T47D (cell line): ENCODE measurements around the gene OLIG2.

Experiments used
- DNase-seq, 2 experiments: peaks; one replicate each; pipeline versions ENCODE4 v3.0.0 to v3.0.0-alpha.2; 2011 to 2012; ENCODE audit warnings: low read depth in 1 of 2, low spot score in 1 of 2
- JUND ChIP-seq: IDR thresholded peaks from 2 replicates; pipeline ENCODE4 v1.6.1; 2012; ENCODE audit warnings: low read depth
- in situ Hi-C: cut with HindIII; loops from 2 replicates; pipeline ENCODE4 v1.10.0; 2016; ENCODE audit warnings: low sequenced_read_pairs, low pct_unique_long_range_greater_than_20kb

OLIG2 gene

DNA sequence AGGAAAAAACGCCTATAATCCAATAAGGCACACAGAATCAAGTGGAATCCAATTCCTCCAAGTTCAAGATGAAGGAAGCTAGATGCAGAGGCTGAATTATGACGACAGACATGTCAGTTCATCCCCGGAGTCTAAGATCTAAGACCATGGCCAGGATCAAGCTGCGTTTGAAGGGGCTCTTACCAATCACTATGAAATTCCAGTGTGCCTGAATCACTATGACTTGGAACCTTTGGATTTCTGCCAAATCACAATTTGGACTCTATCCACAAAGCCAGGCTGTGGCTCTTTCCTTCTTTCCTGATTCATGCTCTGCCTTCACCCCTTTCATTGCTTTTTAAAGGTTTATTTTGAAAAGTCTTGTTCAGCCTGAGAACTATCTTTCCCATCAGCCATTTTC, 17.1 kb downstream of the OLIG2 start:
- TF ChIP-seq JUND = no peak
- no peak for DNase-seq
- in situ Hi-C loops = no loop called here

- in situ Hi-C loops = no loop called here
- DNase-seq = no peak
- TF ChIP-seq JUND = no peak
These were observed 20.7 kb downstream of the OLIG2 start for GRCh38 chr21:33046455-33046854.

DNA sequence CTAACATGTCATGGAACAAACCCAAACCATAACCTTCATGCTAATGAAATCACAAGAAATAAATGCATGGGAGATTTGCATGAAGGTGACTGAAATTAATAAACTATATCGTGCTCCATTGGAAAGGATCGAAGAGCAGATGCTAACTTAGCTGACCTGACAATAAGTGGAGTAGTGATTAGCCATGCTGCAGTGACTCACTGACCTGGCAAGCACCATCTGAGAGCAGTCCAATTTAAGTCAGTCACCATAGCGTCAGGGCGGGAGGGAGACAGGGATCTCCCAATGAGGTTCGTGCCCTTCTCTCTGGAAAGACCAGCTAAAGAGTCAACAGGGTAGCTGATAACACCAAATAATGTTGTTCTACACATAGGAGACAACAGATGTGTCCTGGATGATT, 21.5 kb downstream of the OLIG2 start:
- no peak for DNase-seq
- no peak for TF ChIP-seq JUND
- in situ Hi-C loops = no loop called here

- TF ChIP-seq JUND = no peak
- no peak for DNase-seq
- in situ Hi-C loops = no loop called here
These were observed 26.2 kb downstream of the OLIG2 start for GRCh38 chr21:33051925-33052324.

GRCh38 chr21:33053951-33054350, 28.2 kb downstream of the OLIG2 start:
- in situ Hi-C loops = no loop called here
- no peak for DNase-seq

GRCh38 chr21:33055991-33056390, 30.3 kb downstream of the OLIG2 start:
- DNase-seq = no peak
- no peak for TF ChIP-seq JUND
- in situ Hi-C loops = no loop called here

More at GRCh38 chr21:33053951-33054350, 28.2 kb downstream of the OLIG2 start:
- no peak for TF ChIP-seq JUND

DNA sequence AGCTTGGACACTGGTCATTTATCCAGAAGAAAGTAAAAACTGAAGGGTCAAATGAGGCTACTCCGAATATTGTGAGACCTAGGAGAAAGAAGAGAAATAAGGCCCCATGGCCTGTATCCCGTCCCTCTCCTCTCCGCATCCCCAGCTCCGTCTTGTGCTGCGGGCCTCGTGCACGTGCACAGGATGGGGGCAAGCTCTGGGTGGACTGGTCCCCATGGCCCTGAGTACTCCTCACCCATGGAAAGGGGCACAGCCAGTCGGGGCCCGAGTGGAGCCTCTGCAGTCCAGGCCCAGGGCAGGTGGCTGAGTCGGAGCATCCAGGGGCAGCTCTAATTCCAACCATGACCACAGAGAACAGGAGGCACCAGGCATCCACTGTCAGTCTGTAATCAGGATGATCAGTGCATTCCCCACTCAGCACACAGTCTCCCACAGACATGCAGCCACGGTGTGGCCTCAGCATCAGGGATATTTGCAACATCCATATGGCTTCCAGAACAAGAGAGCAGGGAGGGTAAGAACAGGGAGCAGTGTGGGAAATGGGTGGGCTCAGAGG, 31.7 kb downstream of the OLIG2 start:
- TF ChIP-seq JUND = no peak
- in situ Hi-C loops = no loop called here
- DNase-seq = no peak

- no peak for DNase-seq
- no peak for TF ChIP-seq JUND
- in situ Hi-C loops = no loop called here
These were observed 32.8 kb downstream of the OLIG2 start for GRCh38 chr21:33058527-33058926.

DNA sequence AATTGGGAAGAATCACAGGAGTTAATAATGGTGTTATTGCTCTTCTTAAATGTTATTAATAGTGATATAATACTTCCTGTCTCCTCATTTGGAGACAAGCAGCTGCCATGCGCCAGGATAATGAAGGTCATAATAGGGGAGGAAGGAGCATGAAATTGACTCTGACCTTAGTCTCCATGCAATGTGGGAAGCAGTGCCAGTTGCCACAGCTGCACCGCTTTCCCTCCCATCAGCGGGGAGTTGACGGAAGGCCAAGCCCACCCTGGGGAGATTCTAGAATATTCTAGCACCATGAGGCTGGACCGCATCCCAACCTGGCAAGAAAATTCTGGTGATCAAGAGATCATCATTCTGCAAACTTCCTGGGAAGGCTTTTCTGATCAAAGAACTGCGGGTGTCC, 33.2 kb downstream of the OLIG2 start:
- no peak for TF ChIP-seq JUND
- in situ Hi-C loops = no loop called here
- DNase-seq = no peak

GRCh38 chr21:33059380-33059841, 33.7 kb downstream of the OLIG2 start:
- TF ChIP-seq JUND = no peak
- no peak for DNase-seq
- in situ Hi-C loops = no loop called here

DNA sequence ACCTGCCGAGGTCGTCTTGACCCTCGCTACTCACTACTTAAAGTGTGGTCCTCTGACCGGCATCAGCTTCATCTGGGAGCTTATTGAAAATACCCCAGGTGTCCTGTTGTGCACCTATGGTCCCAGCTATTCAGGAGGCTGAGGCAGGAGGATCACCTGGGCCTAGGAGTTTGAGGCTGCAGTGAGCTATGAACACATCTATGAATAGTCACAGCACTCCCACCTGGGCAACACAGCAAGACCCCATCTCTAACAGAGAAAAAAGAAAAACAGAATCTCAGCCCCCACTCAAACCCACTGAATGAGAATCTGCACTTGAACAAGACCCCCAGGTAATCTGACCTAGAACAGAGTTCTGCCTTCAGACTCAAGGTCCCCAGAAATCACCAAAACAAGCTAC, 35.5 kb downstream of the OLIG2 start:
- no peak for DNase-seq
- in situ Hi-C loops = no loop called here
- no peak for TF ChIP-seq JUND

- no peak for TF ChIP-seq JUND
- in situ Hi-C loops = no loop called here
- no peak for DNase-seq
These were observed 37.7 kb downstream of the OLIG2 start for GRCh38 chr21:33063375-33063883.

DNA sequence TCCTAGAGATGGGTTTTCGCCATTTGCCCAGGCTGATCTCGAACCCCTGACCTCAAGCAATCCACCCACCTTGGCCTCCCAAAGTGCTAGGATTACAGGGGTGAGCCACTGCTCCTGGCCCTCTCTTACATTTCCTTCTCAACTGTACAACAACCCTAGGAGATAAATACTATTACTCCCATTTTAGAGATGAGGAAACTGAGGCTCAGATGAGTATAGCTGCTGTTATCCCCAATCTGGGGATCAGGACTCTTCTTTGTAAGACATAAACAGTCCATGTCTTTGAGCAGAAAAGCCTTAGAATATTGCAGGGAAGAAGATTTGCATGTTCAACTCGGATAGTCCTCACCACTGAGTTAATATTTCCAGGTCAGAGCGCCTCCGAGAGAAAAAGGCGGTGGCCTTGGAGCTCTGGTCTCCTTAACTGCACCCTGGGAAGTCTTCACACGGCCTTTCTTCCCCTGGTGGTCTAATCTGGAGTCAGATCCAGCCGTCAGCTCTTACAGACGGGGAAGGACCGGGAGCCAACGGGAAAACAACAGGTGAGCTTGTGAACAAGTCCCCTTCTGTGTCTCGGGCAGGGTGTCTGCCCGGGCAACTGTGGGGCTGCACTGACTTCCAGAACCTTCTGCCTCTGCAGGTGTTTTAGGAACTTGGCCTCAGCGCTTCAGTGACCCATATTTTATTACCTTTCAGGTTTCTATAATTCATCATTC, 38.3 kb downstream of the OLIG2 start:
- no peak for DNase-seq
- in situ Hi-C loops = no loop called here
- no peak for TF ChIP-seq JUND
